HG03060 (cell line): Measurements from ENCODE around the gene IL36B.

Experiments
- ATAC-seq: cut with Tn5 transposase; IDR thresholded peaks from one replicate; pipeline ENCODE4 v1.9.1; 2021; ENCODE audit warnings: low read depth, moderate number of reproducible peaks; ENCODE audit not compliant: unreplicated experiment

The IL36B gene

GRCh38 chr2:113076954-113077669, 24.4 kb upstream of the IL36B start:
- no peak for ATAC-seq

GRCh38 chr2:113075600-113075999, 22.9 kb upstream of the IL36B start:
- no peak for ATAC-seq

GRCh38 chr2:113075030-113075429, 22.4 kb upstream of the IL36B start:
- ATAC-seq: no peak

GRCh38 chr2:113073325-113073834, 20.7 kb upstream of the IL36B start:
- no peak for ATAC-seq

- ATAC-seq: no peak
These were observed 19.9 kb upstream of the IL36B start for GRCh38 chr2:113072584-113072983.

- no peak for ATAC-seq
These were observed 17.9 kb upstream of the IL36B start for GRCh38 chr2:113070606-113070975.

GRCh38 chr2:113069676-113070605, 17.3 kb upstream of the IL36B start:
- ATAC-seq: no peak

GRCh38 chr2:113068706-113069485, 16.2 kb upstream of the IL36B start:
- ATAC-seq: no peak

- no peak for ATAC-seq
These were observed 15.6 kb upstream of the IL36B start for GRCh38 chr2:113068249-113068648.

- ATAC-seq: no peak
These were observed 15.0 kb upstream of the IL36B start, which contains the start of gene IL1F10 for GRCh38 chr2:113067681-113068080. IL1F10 (plus strand) TSS chr2:113067970; CDS start chr2:113072739, 4,769 bp downstream.

GRCh38 chr2:113064898-113065297, 12.2 kb upstream of the IL36B start:
- ATAC-seq: no peak

- no peak for ATAC-seq
These were observed 11.6 kb upstream of the IL36B start for GRCh38 chr2:113064281-113064680.

GRCh38 chr2:113061896-113062770, 9.5 kb upstream of the IL36B start:
- ATAC-seq: no peak

GRCh38 chr2:113061241-113061640, 8.6 kb upstream of the IL36B start:
- ATAC-seq: no peak

- no peak for ATAC-seq
These were observed 8.1 kb upstream of the IL36B start for GRCh38 chr2:113060796-113061195.

- ATAC-seq: no peak
These were observed 7.7 kb upstream of the IL36B start for GRCh38 chr2:113060396-113060795.

- no peak for ATAC-seq
These were observed 6.6 kb upstream of the IL36B start, which contains the start of gene IL36RN for GRCh38 chr2:113058998-113059960. IL36RN (plus strand) TSS chr2:113059198; CDS start chr2:113059439, 241 bp downstream.

- no peak for ATAC-seq
These were observed 5.8 kb upstream of the IL36B start for GRCh38 chr2:113058411-113058994.
